Right lobe of liver (tissue), 6 donors: ENCODE data around the gene NETO1. TPM values are rescaled to one million over a fixed set of nuclear protein-coding genes. Genes with fewer than 3 reads are reported as not detected.

Experiments used
- ATAC-seq, 4 donors: fragments of 200-7000 bp; cut with Tn5 transposase; one replicate each; pipeline ENCODE4 v1.9.1; 2020; ENCODE audit warnings: mild to moderate bottlenecking in 4 of 4, moderate library complexity in 4 of 4
- DNase-seq, 3 donors: peaks; one replicate each; pipeline ENCODE4 v3.0.0-alpha.2; 2020
- H3K27ac ChIP-seq, 3 donors: fragments of 200-600 bp; one replicate each; pipeline ENCODE4 v1.8.0; 2022
- H3K27me3 ChIP-seq, 2 donors: fragments of 200-600 bp; one replicate each; pipeline ENCODE4 v1.8.0; 2022
- H3K36me3 ChIP-seq, 4 donors: fragments of 200-600 bp; sonication (generic) in 1 of 4; one replicate each; pipeline versions ENCODE4 v1.5.1 to v1.8.0; 2017 to 2022; ENCODE audit warnings: control low read depth in 1 of 4
- H3K4me1 ChIP-seq, 4 donors: fragments of 200-600 bp; sonication (generic) in 1 of 4; one replicate each; pipeline versions ENCODE4 v1.5.1 to v1.8.0; 2017 to 2022; ENCODE audit warnings: control low read depth in 1 of 4
- H3K4me3 ChIP-seq, 3 donors: fragments of 200-600 bp; one replicate each; pipeline ENCODE4 v1.8.0; 2022
- H3K9me3 ChIP-seq, 4 donors: fragments of 200-600 bp; sonication (generic) in 1 of 4; one replicate each; pipeline versions ENCODE4 v1.5.1 to v1.8.0; 2017 to 2022; ENCODE audit warnings: control low read depth in 1 of 4
- POLR2A ChIP-seq: fragments of 450-650 bp; IDR thresholded peaks from one replicate; pipeline ENCODE4 v1.6.1; 2017; ENCODE audit warnings: antibody characterized with exemption, mild to moderate bottlenecking
- WGBS: methylation state at CpG from one replicate; pipeline ENCODE4 v1.1.6; 2018; ENCODE audit warnings: low coverage, low lambda C conversion rate; ENCODE audit not compliant: insufficient coverage; ENCODE audit errors: missing lambda C conversion rate; 5-methylcytosine and 5-hydroxymethylcytosine counted together
- intact Hi-C, 2 donors: fragments of 100-400 bp; cut with DNase I; formaldehyde crosslinking; loops; one replicate each; pipeline versions ENCODE4 v1.11.2 to v1.14.1; 2022
- total RNA-seq, 6 experiments: library from RNA; depleted of rRNA in 2 of 6; stranded (reverse); fragments of >200 nt in 2 of 6; fragmentation: NEBNext Ultra II Directional in 3 of 6; extraction: Animal tissue kit (Norgen Biotek cat#: 25700) in 3 of 6; gene quantifications; one replicate each; pipeline versions ENCODE4 v1.1.0 to v1.2.4, GENCODE V29; 2016 to 2023
- TF ChIP-seq, protein P1 (sequence below), 4 donors: fragments of 200-600 bp in 3 of 4; fragments of 450-650 bp in 1 of 4; IDR thresholded peaks; one replicate each; pipeline versions ENCODE4 v1.5.1 to v1.8.0; 2016 to 2022; ENCODE audit warnings: antibody characterized with exemption in 4 of 4, mild to moderate bottlenecking in 2 of 4
- donor health status: DM: no; HTN: yes; CAD: no.
- donor health status: DM: no; HTN: no; CAD: no.
- donor health status: DM: no; HTN: no; CAD: no.
- donor health status: DM: no; HTN: yes; CAD: no.
- donor health status: DM: no; HTN: yes; CAD: no.

NETO1 gene
- total RNA-seq, 6 experiments from 2014 or later: not detected

DNA sequence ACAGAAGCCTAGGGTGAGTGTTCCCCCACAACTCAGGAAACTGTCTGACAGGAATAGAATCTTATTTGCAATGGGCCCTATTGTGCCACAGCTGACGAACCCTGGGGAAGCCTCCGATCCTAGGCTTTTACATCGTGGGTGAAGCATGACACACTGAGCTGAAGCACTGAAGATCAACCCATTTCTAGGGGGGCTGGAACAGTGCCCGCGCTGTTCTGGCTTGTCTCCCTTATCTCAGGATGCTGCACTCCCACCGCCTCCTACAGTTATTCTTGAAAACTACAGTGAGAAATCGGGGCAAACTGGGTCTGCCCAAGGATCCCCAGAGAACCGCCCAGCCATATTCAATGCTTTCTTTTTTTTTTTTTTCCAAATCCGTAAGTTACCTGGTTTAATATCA, 41.1 kb downstream of the NETO1 start:
- Histone ChIP-seq H3K4me1 (no peaks in the 10 kb centered on the region), H3K36me3 (no peaks in the 10 kb centered on the region), H3K27ac (no peak overlapping the region), H3K27me3 (no peaks in the 10 kb centered on the region), H3K9me3 (no peaks in the 10 kb centered on the region), H3K4me3 (no peak overlapping the region)
- intact Hi-C loops: no loop called here
- TF ChIP-seq POLR2A: no peak
- TF ChIP-seq, protein P1, sequence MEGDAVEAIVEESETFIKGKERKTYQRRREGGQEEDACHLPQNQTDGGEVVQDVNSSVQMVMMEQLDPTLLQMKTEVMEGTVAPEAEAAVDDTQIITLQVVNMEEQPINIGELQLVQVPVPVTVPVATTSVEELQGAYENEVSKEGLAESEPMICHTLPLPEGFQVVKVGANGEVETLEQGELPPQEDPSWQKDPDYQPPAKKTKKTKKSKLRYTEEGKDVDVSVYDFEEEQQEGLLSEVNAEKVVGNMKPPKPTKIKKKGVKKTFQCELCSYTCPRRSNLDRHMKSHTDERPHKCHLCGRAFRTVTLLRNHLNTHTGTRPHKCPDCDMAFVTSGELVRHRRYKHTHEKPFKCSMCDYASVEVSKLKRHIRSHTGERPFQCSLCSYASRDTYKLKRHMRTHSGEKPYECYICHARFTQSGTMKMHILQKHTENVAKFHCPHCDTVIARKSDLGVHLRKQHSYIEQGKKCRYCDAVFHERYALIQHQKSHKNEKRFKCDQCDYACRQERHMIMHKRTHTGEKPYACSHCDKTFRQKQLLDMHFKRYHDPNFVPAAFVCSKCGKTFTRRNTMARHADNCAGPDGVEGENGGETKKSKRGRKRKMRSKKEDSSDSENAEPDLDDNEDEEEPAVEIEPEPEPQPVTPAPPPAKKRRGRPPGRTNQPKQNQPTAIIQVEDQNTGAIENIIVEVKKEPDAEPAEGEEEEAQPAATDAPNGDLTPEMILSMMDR (IDR thresholded peaks at IDR 0.05): no peak
- ATAC-seq: no peak
- WGBS: 54% methylated on average over 9 of the region's 9 CpGs
- DNase-seq: no peak

DNA sequence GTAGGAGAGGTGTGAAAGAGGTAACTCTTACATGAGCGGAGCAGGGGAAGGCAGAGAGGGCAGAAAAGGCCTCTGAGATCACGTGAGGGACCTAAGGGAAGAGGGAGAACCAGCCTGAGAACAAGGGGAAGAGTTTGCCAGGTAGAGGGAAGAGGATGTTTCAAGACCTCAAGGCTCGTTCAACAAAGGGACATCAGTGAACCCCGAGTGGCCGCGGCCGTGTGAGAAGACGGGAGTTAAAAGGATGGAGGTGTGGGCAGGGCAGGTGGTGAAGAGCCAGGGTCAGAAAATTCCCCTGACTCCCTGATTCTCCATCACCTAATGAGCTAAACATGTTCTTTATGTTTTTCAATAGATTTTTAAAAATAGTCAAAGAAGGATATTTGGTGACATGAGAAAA, 44.4 kb downstream of the NETO1 start:
- Histone ChIP-seq H3K9me3 (no peaks in the 10 kb centered on the region), H3K27me3 (no peaks in the 10 kb centered on the region), H3K4me3 (no peak overlapping the region), H3K27ac (no peak overlapping the region), H3K36me3 (no peaks in the 10 kb centered on the region), H3K4me1 (no peaks in the 10 kb centered on the region)
- intact Hi-C loops: no loop called here
- TF ChIP-seq, protein P1 (IDR thresholded peaks at IDR 0.05): no peak
- no peak for TF ChIP-seq POLR2A
- 67% methylated on average over 8 of the region's 8 CpGs for WGBS
- ATAC-seq (no peak), DNase-seq (no peak)

DNA sequence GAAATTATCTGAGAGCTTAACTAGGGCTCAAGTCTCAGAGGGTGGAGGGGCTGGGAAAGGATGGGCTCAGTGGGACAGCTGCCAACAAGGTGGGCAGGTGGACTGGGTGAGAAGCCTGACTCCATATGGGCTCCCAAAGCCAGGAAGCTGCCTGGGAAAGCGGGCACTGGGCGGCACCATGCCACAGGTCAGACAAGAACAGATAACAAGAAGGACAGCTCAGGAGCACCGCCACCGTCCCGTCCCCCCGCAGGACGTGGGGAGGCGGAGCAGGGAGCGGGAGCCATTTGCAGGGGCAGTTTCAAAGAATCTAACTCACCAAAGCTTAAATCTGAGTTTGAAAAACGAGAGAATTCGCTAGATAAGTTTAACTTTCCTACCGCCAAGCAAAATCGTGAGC, 45.6 kb downstream of the NETO1 start:
- no peak overlapping the region for H3K4me3 ChIP-seq
- H3K27ac ChIP-seq: no peak overlapping the region
- WGBS: 40% methylated on average over 6 of the region's 13 CpGs
- ATAC-seq (no peak), DNase-seq (no peak)
- intact Hi-C loops: no loop called here
- H3K27me3 ChIP-seq: no peaks in the 10 kb centered on the region
- no peaks in the 10 kb centered on the region for H3K9me3 ChIP-seq
- no peaks in the 10 kb centered on the region for H3K4me1 ChIP-seq
- no peak for TF ChIP-seq POLR2A
- TF ChIP-seq, protein P1 (IDR thresholded peaks at IDR 0.05): no peak
- no peaks in the 10 kb centered on the region for H3K36me3 ChIP-seq

DNA sequence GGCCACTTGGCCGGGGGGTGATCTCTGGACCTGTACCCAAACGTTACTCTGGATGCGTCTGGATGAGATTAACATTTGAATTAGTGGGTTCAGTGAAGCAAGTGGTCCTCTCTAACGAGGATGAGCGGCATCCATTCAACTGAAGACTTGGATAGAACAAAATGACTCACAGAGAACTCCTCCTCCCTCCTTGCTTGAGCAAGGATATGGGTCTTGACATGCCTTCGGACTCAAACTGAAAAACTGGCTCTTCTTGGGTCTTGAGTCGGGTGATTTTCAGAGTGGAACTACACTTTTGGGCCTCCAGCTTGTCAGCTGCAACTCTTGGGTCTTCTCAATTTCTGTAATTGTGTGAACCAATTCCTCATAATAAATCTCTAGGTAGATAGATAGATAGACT, 47.2 kb downstream of the NETO1 start:
- no peaks in the 10 kb centered on the region for H3K4me1 ChIP-seq
- no peak overlapping the region for H3K27ac ChIP-seq
- H3K27me3 ChIP-seq: no peaks in the 10 kb centered on the region
- H3K9me3 ChIP-seq: no peaks in the 10 kb centered on the region
- WGBS: 52% methylated on average over 6 of the region's 7 CpGs
- no peaks in the 10 kb centered on the region for H3K36me3 ChIP-seq
- intact Hi-C loops: no loop called here
- H3K4me3 ChIP-seq: no peak overlapping the region
- ATAC-seq (no peak), DNase-seq (no peak)
- no peak for TF ChIP-seq POLR2A
- TF ChIP-seq, protein P1 (IDR thresholded peaks at IDR 0.05): no peak

DNA sequence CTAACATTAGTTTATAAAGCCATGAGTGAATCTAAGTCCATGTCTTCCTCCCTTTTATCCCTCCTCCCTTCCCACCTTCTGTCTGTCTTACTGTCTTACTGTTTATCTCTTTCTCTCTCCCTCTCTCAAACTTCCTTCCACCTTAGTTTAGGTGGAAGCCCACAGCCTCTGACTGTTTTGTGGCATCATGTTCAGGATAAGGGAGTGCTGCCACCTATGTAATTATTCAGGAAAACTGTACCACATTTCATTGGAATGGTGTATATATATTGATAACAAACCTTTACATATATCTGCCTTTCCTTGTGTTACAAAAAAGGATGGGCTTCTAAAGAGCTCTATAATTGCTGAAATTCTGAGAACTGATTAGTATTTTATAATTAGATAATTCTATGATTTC, 48.7 kb downstream of the NETO1 start:
- no peaks in the 10 kb centered on the region for H3K27me3 ChIP-seq
- DNase-seq (no peak), ATAC-seq (no peak)
- intact Hi-C loops: no loop called here
- no peak overlapping the region for H3K4me3 ChIP-seq
- no peak overlapping the region for H3K27ac ChIP-seq
- TF ChIP-seq, protein P1 (IDR thresholded peaks at IDR 0.05): no peak
- TF ChIP-seq POLR2A: no peak
- H3K4me1 ChIP-seq: no peaks in the 10 kb centered on the region
- no peaks in the 10 kb centered on the region for H3K36me3 ChIP-seq
- no peaks in the 10 kb centered on the region for H3K9me3 ChIP-seq
